Psoas muscle (tissue), 8 donors: ENCODE data around the gene CRTAP. TPM values are rescaled to one million over a fixed set of nuclear protein-coding genes. Genes with fewer than 3 reads are reported as not detected.
A peak's percentile ranks its signal among the peaks of the same experiment; 100 is the strongest.

Experiments used
- ATAC-seq, 4 donors: fragments of 200-7000 bp; cut with Tn5 transposase; one replicate each; pipeline ENCODE4 v1.9.1; 2020; ENCODE audit warnings: moderate library complexity in 3 of 4, mild to moderate bottlenecking in 2 of 4
- DNase-seq, 2 donors: peaks; one replicate each; pipeline ENCODE4 v3.0.0-alpha.2; 2020
- H3K27ac ChIP-seq: fragments of 200-600 bp; one replicate; pipeline ENCODE4 v1.8.0; 2022
- H3K27me3 ChIP-seq, 3 donors: fragments of 200-600 bp in 1 of 3; one replicate each; pipeline versions ENCODE4 v1.6.1 to v1.8.0; 2013 to 2022; ENCODE audit warnings: low read length in 2 of 3, mild to moderate bottlenecking in 2 of 3, moderate library complexity in 1 of 3; ENCODE audit not compliant: insufficient read depth in 3 of 3
- H3K36me3 ChIP-seq, 2 donors: fragments of 200-600 bp in 1 of 2; one replicate each; pipeline versions ENCODE4 v1.6.1 to v1.8.0; 2013 to 2022; ENCODE audit warnings: low read depth in 1 of 2, mild to moderate bottlenecking in 1 of 2, moderate library complexity in 1 of 2; ENCODE audit not compliant: insufficient read depth in 1 of 2
- H3K4me1 ChIP-seq: fragments of 200-600 bp; one replicate; pipeline ENCODE4 v1.8.0; 2022
- H3K4me3 ChIP-seq: fragments of 200-600 bp; one replicate; pipeline ENCODE4 v1.8.0; 2022; ENCODE audit warnings: mild to moderate bottlenecking
- H3K9me3 ChIP-seq: fragments of 200-600 bp; one replicate; pipeline ENCODE4 v1.8.0; 2022
- WGBS, 3 donors: extraction: QIAGEN DNeasy Blood & Tissue Kit; methylation state at CpG; one replicate each; pipeline versions ENCODE4 v1.1.6 to v1.1.7; 2013; 5-methylcytosine and 5-hydroxymethylcytosine counted together
- intact Hi-C, 2 donors: fragments of 100-400 bp; cut with DNase I; formaldehyde crosslinking; loops; one replicate each; pipeline versions ENCODE4 v1.11.0 to v1.14.2; 2022
- polyA plus RNA-seq, 3 donors: library from polyadenylated mRNA; stranded (reverse); fragments of 200-250 nt; gene quantifications; one replicate each; pipeline ENCODE4 v1.2.3, GENCODE V29; 2013
- total RNA-seq, 4 donors: library from RNA; stranded (reverse); fragmentation: NEBNext Ultra II Directional in 2 of 4; extraction: Animal tissue kit (Norgen Biotek cat#: 25700) in 2 of 4; gene quantifications; one replicate each; pipeline versions ENCODE4 v1.2.1 to v1.2.4, GENCODE V29; 2021 to 2023
- TF ChIP-seq, protein P1 (sequence below): fragments of 200-600 bp; IDR thresholded peaks from one replicate; pipeline ENCODE4 v1.8.0; 2022; ENCODE audit warnings: antibody characterized with exemption
- donor health status: healthy with polysubstance abuse.
- donor health status: DM: no; HTN: no; CAD: no; lungs with moderate emphysema.
- donor health status: Bipolar disorder and iron deficiency.
- donor health status: healthy.
- donor health status: DM: yes; HTN: yes; CAD: no.
- donor health status: DM: no; HTN: no; CAD: no.
- donor health status: DM: no; HTN: no; CAD: no.
- donor health status: DM: yes; HTN: yes; CAD: no.

The CRTAP gene
- total and polyA plus RNA-seq, 7 donors = 24.9 to 80.8 (median 56.3) TPM

- H3K27me3 ChIP-seq = no peaks in the 10 kb centered on the region
- DNase-seq (no peak), ATAC-seq (no peak)
- no peaks in the 10 kb centered on the region for H3K9me3 ChIP-seq
- H3K4me3 ChIP-seq = no peak overlapping the region
- peaks cover 0 to 49% of the 10 kb centered on the region in 2 donors for H3K36me3 ChIP-seq
- no peaks in the 10 kb centered on the region for H3K4me1 ChIP-seq
- intact Hi-C loops = no loop called here
- 89 to 98% (median 92%) methylated on average over 1 of the region's 1 CpG for WGBS, 3 donors
- TF ChIP-seq, protein P1, sequence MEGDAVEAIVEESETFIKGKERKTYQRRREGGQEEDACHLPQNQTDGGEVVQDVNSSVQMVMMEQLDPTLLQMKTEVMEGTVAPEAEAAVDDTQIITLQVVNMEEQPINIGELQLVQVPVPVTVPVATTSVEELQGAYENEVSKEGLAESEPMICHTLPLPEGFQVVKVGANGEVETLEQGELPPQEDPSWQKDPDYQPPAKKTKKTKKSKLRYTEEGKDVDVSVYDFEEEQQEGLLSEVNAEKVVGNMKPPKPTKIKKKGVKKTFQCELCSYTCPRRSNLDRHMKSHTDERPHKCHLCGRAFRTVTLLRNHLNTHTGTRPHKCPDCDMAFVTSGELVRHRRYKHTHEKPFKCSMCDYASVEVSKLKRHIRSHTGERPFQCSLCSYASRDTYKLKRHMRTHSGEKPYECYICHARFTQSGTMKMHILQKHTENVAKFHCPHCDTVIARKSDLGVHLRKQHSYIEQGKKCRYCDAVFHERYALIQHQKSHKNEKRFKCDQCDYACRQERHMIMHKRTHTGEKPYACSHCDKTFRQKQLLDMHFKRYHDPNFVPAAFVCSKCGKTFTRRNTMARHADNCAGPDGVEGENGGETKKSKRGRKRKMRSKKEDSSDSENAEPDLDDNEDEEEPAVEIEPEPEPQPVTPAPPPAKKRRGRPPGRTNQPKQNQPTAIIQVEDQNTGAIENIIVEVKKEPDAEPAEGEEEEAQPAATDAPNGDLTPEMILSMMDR = no peak
- H3K27ac ChIP-seq = no peak overlapping the region
Observed at GRCh38 chr3:33071946-33072345, 41.9 kb upstream of the CRTAP start.

GRCh38 chr3:33074217-33075067 is 39.4 kb upstream of the CRTAP start:
- 62 to 67% (median 63%) methylated on average over 13 of the region's 13 CpGs for WGBS, 3 donors
- no peak overlapping the region for H3K27ac ChIP-seq
- intact Hi-C loops = no loop called here
- H3K27me3 ChIP-seq = no peaks in the 10 kb centered on the region
- H3K4me1 ChIP-seq = no peaks in the 10 kb centered on the region
- H3K36me3 ChIP-seq = peaks cover 0 to 32% of the 10 kb centered on the region in 2 donors
- TF ChIP-seq, protein P1 = peak; percentile 60
- no peak overlapping the region for H3K4me3 ChIP-seq
- peak in 1 of 2 donors; percentile 32 for DNase-seq
- ATAC-seq = peak in 2 of 4 donors; percentile 62 to 68
- H3K9me3 ChIP-seq = no peaks in the 10 kb centered on the region

DNA sequence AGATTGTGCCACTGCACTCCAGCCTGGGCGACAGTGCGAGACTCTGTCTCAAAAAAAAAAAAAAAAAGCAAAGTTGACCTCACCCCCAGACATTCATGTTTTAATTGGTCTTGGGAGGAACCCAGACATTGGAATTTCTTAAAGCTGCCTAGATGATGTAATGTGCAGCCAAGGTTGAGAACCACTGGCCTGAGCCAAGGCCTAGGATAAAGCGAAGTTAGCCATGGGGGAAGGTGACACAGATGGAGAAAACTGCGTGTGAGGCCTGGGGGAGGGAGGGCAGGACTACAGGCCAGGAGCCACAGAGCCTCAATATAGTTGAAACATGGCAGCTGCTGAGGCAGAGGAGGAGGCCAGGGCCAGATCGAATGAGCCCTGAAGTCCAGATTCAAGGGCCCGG is 37.8 kb upstream of the CRTAP start:
- H3K4me1 ChIP-seq = no peaks in the 10 kb centered on the region
- ATAC-seq = no peak
- H3K27ac ChIP-seq = no peak overlapping the region
- intact Hi-C loops = no loop called here
- no peak for DNase-seq
- TF ChIP-seq, protein P1 = no peak
- H3K27me3 ChIP-seq = no peaks in the 10 kb centered on the region
- no peak overlapping the region for H3K4me3 ChIP-seq
- no peaks in the 10 kb centered on the region for H3K9me3 ChIP-seq
- 87 to 92% (median 91%) methylated on average over 5 to 6 of the region's 6 CpGs for WGBS, 3 donors
- peaks cover 0 to 18% of the 10 kb centered on the region in 2 donors for H3K36me3 ChIP-seq

- H3K27me3 ChIP-seq = no peaks in the 10 kb centered on the region
- no peaks in the 10 kb centered on the region for H3K9me3 ChIP-seq
- H3K4me3 ChIP-seq = no peak overlapping the region
- intact Hi-C loops = no loop called here
- TF ChIP-seq, protein P1 = no peak
- ATAC-seq (no peak), DNase-seq (no peak)
- H3K27ac ChIP-seq = no peak overlapping the region
- H3K4me1 ChIP-seq = no peaks in the 10 kb centered on the region
- H3K36me3 ChIP-seq = peaks cover 0 to 8% of the 10 kb centered on the region in 2 donors
- 96 to 98% (median 97%) methylated on average over 8 of the region's 8 CpGs for WGBS, 3 donors
Observed at GRCh38 chr3:33076952-33077351, 36.9 kb upstream of the CRTAP start.
